ENCODE measurements around the gene KLHL14.

The KLHL14 gene

GRCh38 chr18:32732165-32732564, 40.7 kb downstream of the KLHL14 start:
- Histone ChIP-seq H3K36me3 (ENCODE audit: control insufficient read depth, insufficient read depth, low read length) (no peaks in the 10 kb centered on the region), H3K9ac (no peak overlapping the region), H3K79me2 (no peaks in the 10 kb centered on the region), H3K4me2 (ENCODE audit: low read length) (no peak overlapping the region), H3K4me1 (no peaks in the 10 kb centered on the region), H3K27me3 (ENCODE audit: control insufficient read depth, insufficient read depth, low read length) (no peaks in the 10 kb centered on the region), H2AFZ (no peak overlapping the region), H3K27ac (no peak overlapping the region), H3K9me3 (ENCODE audit: control insufficient read depth, low read length) (no peaks in the 10 kb centered on the region), H3K4me3 (ENCODE audit: low read depth, low read length) (no peak overlapping the region)
- TF ChIP-seq CTCF (IDR thresholded peaks at IDR 0.05): no peak

- Histone ChIP-seq H3K9ac (no peak overlapping the region), H3K4me2 (ENCODE audit: low read length) (peak overlapping the region; percentile 73), H3K4me1 (no peaks in the 10 kb centered on the region), H3K4me3 (ENCODE audit: low read depth, low read length) (peak overlapping the region; percentile 54), H3K36me3 (ENCODE audit: control insufficient read depth, insufficient read depth, low read length) (no peaks in the 10 kb centered on the region), H3K9me3 (ENCODE audit: control insufficient read depth, low read length) (no peaks in the 10 kb centered on the region), H2AFZ (no peak overlapping the region), H3K27ac (no peak overlapping the region), H3K79me2 (no peaks in the 10 kb centered on the region), H3K27me3 (ENCODE audit: control insufficient read depth, insufficient read depth, low read length) (no peaks in the 10 kb centered on the region)
- no peak for TF ChIP-seq CTCF (IDR thresholded peaks at IDR 0.05)
Measured at GRCh38 chr18:32730620-32731091, 42.2 kb downstream of the KLHL14 start.

- H3K9ac ChIP-seq: no peak overlapping the region
Measured at GRCh38 chr18:32730068-32730467, 42.8 kb downstream of the KLHL14 start.

GRCh38 chr18:32724071-32724749, 48.6 kb downstream of the KLHL14 start:
- no peak overlapping the region for H3K4me3 ChIP-seq (ENCODE audit: low read depth, low read length)
- TF ChIP-seq CTCF (IDR thresholded peaks at IDR 0.05): no peak

More at GRCh38 chr18:32730068-32730467, 42.8 kb downstream of the KLHL14 start:
- Histone ChIP-seq H3K4me3 (ENCODE audit: low read depth, low read length) (peak overlapping the region; percentile 54), H3K27me3 (ENCODE audit: control insufficient read depth, insufficient read depth, low read length) (no peaks in the 10 kb centered on the region), H2AFZ (no peak overlapping the region), H3K4me2 (ENCODE audit: low read length) (peak overlapping the region; percentile 73), H3K9me3 (ENCODE audit: control insufficient read depth, low read length) (no peaks in the 10 kb centered on the region), H3K36me3 (ENCODE audit: control insufficient read depth, insufficient read depth, low read length) (no peaks in the 10 kb centered on the region), H3K27ac (no peak overlapping the region), H3K79me2 (no peaks in the 10 kb centered on the region), H3K4me1 (no peaks in the 10 kb centered on the region)
- no peak for TF ChIP-seq CTCF (IDR thresholded peaks at IDR 0.05)

GRCh38 chr18:32722279-32722678, 50.5 kb downstream of the KLHL14 start:
- Histone ChIP-seq H3K4me3 (ENCODE audit: low read depth, low read length) (no peak overlapping the region), H3K9ac (no peak overlapping the region), H3K79me2 (no peaks in the 10 kb centered on the region), H3K4me1 (no peaks in the 10 kb centered on the region), H3K27ac (no peak overlapping the region), H3K36me3 (ENCODE audit: control insufficient read depth, insufficient read depth, low read length) (no peaks in the 10 kb centered on the region), H3K4me2 (ENCODE audit: low read length) (no peak overlapping the region), H3K9me3 (ENCODE audit: control insufficient read depth, low read length) (no peaks in the 10 kb centered on the region), H2AFZ (no peak overlapping the region), H3K27me3 (ENCODE audit: control insufficient read depth, insufficient read depth, low read length) (no peaks in the 10 kb centered on the region)
- no peak for TF ChIP-seq CTCF (IDR thresholded peaks at IDR 0.05)

More at GRCh38 chr18:32724071-32724749, 48.6 kb downstream of the KLHL14 start:
- H3K4me2 ChIP-seq (ENCODE audit: low read length): no peak overlapping the region
- no peaks in the 10 kb centered on the region for H3K36me3 ChIP-seq (ENCODE audit: control insufficient read depth, insufficient read depth, low read length)
- no peaks in the 10 kb centered on the region for H3K4me1 ChIP-seq
- no peak overlapping the region for H2AFZ ChIP-seq
- no peaks in the 10 kb centered on the region for H3K9me3 ChIP-seq (ENCODE audit: control insufficient read depth, low read length)
- H3K27ac ChIP-seq: no peak overlapping the region
- no peaks in the 10 kb centered on the region for H3K27me3 ChIP-seq (ENCODE audit: control insufficient read depth, insufficient read depth, low read length)
- H3K9ac ChIP-seq: no peak overlapping the region
- H3K79me2 ChIP-seq: no peaks in the 10 kb centered on the region

Data from parathyroid adenoma (tissue), 2 donors.